Activated T-cell treated with anti-CD3 and anti-CD28 coated beads, Interleukin-2, amount 50 U/mL, for 4 hours (primary cell): ENCODE measurements around the gene WDR5. TPM values are rescaled to one million over a fixed set of nuclear protein-coding genes. Genes with fewer than 3 reads are reported as not detected.
A peak's percentile ranks its signal among the peaks of the same experiment; 100 is the strongest.

ENCODE experiments used
- ATAC-seq, 2 donors: fragments of 200-7000 bp; cut with Tn5 transposase; one replicate each; pipeline ENCODE4 v1.10.0; 2021
- DNase-seq: peaks from one replicate; pipeline ENCODE4 v3.0.0-alpha.2; 2020
- H3K27me3 Mint-ChIP-seq: one replicate; pipeline ENCODE4 v1.8.0; 2021; ENCODE audit warnings: low read depth, mixed read lengths
- H3K36me3 Mint-ChIP-seq: one replicate; pipeline ENCODE4 v1.8.0; 2022; ENCODE audit warnings: mixed read lengths; ENCODE audit not compliant: insufficient read depth
- H3K4me1 Mint-ChIP-seq: one replicate; pipeline ENCODE4 v1.8.0; 2021; ENCODE audit warnings: low read depth, mixed read lengths
- H3K4me3 Mint-ChIP-seq: one replicate; pipeline ENCODE4 v1.8.0; 2021; ENCODE audit warnings: mild to moderate bottlenecking, moderate library complexity, mixed read lengths
- H3K9me3 Mint-ChIP-seq: one replicate; pipeline ENCODE4 v1.8.0; 2021; ENCODE audit warnings: mixed read lengths
- total RNA-seq, 3 donors: library from RNA; stranded (reverse); gene quantifications; one replicate each; pipeline ENCODE4 v1.2.1, GENCODE V29; 2021

Gene WDR5
- total RNA-seq, 3 donors from 2014 or later = 67.7 to 84.6 (median 71.1) TPM

DNA sequence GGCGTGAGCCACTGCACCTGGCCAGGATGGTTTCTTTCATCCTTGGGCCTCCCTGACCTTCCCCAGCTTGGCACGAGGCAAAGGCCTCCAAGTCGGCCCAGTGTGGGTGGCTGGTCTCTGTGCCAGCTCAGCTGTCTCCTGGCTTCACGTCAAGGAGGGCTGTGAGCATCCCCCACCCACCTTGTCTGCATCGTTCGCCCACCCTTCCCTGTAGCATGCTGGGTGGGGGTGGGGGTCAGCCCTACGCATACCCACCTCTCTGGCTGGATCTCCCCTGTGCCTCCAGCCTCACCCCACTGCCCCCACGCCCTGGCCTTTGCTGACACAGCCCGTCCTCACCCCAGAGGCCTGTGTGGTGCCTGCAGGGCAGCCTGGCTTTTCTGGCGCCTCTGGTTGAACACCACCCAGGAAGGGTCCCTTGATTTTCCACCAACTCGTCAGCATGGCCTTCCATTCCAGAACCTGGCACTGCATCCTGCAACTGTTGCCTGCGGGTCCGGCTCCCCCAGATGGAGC, 8.8 kb upstream of the WDR5 start:
- Mint-ChIP-seq H3K9me3 (no peaks in the 10 kb centered on the region), H3K4me1 (no peaks in the 10 kb centered on the region)
- ATAC-seq = no peak

DNA sequence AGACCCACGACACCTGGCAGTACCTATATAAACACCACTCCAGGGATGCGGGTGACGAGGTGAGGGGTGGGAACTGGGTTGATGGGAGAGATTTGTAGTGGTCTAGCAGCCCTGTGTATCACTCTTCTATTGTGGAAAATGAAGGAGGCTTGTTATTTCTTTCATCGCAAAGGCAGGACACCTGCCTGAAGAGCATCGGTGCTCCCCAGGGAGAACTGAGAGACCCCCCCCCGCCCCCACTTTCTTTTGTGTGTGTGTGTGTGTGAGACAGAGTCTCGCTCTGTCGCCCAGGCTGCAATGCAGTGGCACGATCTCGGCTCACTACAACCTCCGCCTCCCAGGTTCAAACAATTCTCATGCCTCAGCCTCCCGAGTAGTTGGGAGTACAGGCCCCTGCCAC, 8.3 kb upstream of the WDR5 start:
- H3K4me3 Mint-ChIP-seq = no peak overlapping the region
- no peak for ATAC-seq
- H3K36me3 Mint-ChIP-seq = no peaks in the 10 kb centered on the region
- no peak for DNase-seq
- no peaks in the 10 kb centered on the region for H3K9me3 Mint-ChIP-seq
- H3K4me1 Mint-ChIP-seq = peaks cover under 1% of the 10 kb centered on the region
- peaks cover 1% of the 10 kb centered on the region for H3K27me3 Mint-ChIP-seq

More for the DNA sequence above, 8.8 kb upstream of the WDR5 start:
- peaks cover 1% of the 10 kb centered on the region for H3K27me3 Mint-ChIP-seq
- no peak overlapping the region for H3K4me3 Mint-ChIP-seq
- H3K36me3 Mint-ChIP-seq = no peaks in the 10 kb centered on the region
- no peak for DNase-seq

DNA sequence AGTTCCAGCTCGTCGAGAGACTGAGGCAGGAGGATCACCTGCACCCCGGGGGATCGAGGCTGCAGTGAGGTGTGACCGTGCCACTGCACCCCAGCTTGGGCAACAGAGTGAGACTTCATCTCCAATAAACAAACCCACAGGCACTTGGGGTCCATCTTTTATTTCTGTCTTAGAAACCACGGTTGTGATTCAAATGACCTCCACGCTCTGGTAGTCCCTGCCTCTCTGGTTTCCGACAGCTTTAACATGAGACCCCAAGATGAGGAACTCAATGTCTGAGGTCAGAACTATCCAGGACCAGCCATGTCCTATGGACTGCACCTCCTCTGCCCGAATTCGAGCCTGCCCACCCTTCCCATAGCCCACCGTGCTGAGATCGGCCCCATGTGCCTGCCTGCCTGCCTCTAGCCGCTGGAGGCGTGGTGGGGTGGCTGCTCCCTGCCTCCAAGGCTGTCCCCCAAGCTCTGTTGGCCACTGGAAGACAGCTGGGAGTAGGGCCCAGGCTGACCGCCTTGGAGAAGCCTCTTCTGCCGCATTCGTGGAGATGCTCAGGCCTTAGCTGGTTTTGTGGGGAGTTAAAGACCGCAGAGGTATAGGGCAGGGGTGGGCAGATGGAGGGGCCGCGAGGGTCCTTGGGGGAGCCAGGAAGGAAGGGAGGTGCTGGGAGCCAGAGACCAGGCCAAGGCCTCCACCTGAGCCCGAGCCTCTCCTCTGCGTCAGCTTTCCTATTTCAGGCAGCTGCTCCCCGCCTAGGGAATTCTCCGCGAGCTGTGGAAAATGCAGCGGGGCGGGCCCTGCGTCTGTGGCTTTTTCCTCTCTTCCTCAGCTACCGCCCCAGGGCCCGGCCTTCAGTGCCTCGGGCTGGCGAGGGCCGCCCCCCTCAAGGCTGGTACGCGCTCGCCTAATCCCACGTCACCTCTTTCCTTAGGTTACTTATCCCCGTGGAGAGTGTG, 6.9 kb upstream of the WDR5 start:
- no peaks in the 10 kb centered on the region for H3K27me3 Mint-ChIP-seq
- H3K4me3 Mint-ChIP-seq = no peak overlapping the region
- H3K36me3 Mint-ChIP-seq = no peaks in the 10 kb centered on the region
- ATAC-seq = no peak
- H3K4me1 Mint-ChIP-seq = peaks cover 2% of the 10 kb centered on the region
- DNase-seq = no peak
- no peaks in the 10 kb centered on the region for H3K9me3 Mint-ChIP-seq

DNA sequence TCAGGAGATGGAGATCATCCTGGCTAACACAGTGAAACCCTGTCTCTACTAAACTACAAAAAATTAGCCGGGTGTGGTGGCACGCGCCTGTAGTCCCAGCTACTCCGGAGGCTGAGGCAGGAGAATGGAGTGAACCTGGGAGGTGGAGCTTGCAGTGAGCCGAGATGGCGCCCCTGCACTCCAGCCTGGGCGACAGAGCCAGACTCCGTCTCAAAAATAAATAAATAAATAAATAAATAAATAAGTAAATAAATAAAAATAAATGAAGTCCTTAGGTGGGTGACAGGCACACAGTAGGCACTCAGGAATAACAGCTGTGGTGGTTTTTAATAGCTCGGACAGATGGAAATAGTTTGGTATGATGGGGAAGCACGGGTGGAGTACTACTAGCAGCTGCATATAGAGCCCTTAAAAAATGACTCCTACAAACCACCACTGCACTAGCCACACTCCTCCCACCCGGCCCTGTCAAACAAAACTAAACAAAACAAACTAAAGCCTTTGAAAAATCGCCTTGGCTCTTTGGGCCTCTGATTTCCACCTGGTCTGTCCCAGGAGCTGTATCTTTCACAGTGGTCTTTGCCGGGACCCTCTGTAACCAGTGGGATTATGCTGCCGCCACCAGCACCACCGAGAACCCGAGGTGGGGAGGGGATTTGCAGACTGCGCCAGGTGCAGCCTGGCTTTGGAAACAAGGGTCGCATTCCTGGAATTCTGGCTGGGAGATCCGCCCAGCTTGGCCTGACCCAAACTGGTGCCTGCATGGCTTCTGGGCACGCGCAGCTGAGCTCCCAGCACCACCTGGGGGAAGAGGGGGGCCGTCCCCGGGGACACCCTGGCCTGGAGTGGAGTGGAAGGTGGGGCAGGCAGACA, 5.1 kb upstream of the WDR5 start:
- Mint-ChIP-seq H3K27me3 (no peaks in the 10 kb centered on the region), H3K9me3 (no peaks in the 10 kb centered on the region), H3K4me1 (peaks cover 11% of the 10 kb centered on the region), H3K36me3 (no peaks in the 10 kb centered on the region), H3K4me3 (no peak overlapping the region)
- DNase-seq (no peak), ATAC-seq (no peak)

DNA sequence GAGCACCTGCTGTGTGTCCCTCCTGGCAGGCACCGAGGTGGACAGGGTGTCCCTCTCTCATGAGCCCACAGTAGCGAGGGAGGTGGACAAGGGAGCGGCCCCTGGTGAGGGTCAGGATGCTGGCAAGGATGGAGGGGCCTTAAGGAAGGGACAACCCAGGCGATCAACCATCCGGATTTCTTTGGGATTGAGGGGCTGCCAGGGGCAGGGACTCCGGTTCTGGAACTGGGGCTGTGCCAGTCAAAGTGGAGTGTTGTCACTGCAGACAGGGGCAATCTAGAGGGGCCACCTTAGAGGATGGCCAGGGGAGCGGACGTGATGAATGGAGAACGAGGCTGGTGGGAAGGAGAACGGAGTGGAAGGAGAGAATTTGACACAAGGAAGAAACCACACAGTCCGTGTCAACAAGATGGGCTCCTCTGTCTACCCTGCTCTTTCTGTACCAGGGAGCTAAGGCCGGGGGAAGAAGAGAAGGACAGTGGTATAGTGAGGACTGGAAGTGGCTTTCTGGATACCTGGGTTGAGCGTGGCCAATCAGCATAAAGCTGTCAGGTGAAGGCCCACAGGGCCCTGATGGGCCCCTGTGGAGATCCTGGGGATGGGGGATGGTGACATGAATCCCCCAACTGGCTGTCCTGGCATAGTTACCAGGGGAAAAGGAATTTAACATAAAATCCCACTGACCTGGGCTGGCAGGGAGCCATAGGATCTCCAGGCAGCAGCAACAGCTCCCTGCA, 4.2 kb upstream of the WDR5 start:
- ATAC-seq = no peak
- H3K4me3 Mint-ChIP-seq = no peak overlapping the region
- H3K9me3 Mint-ChIP-seq = no peaks in the 10 kb centered on the region

DNA sequence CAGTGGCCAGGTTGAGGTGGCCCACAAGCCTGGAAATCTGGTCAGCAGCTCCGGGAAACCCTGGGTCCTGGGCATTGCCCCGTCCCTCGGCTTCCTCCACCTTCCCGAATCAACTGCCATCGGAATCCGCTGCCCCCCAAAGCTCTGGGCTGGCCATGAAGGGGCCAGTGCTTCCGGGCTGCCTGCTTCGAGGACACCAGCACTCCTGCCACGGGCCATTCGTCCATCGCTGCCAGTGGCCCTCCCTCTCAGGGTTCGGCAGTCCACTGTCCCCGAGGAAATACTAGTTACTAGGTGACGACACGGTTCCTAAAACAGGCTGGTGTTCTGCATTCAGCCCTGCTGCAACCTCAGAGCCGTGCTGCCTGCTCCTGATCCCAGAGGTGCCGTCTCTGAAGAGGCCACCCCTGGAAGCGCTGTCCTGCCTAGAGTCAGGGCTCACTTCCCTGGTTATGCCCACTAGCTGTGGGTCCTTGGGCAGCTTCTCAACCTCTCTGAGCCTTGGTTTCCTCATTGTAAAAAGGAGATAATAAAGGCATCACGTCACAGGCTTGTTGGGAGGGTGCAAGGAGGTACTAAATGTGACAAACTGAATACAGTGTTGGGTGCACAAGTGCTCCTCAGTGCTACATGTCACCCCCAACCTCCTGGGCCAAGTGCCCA, 3.5 kb upstream of the WDR5 start:
- H3K4me3 Mint-ChIP-seq = no peak overlapping the region
- H3K27me3 Mint-ChIP-seq = no peaks in the 10 kb centered on the region
- ATAC-seq (no peak), DNase-seq (no peak)
- no peaks in the 10 kb centered on the region for H3K36me3 Mint-ChIP-seq
- H3K9me3 Mint-ChIP-seq = no peaks in the 10 kb centered on the region
- peaks cover 17% of the 10 kb centered on the region for H3K4me1 Mint-ChIP-seq

More for the DNA sequence above, 4.2 kb upstream of the WDR5 start:
- Mint-ChIP-seq H3K27me3 (no peaks in the 10 kb centered on the region), H3K36me3 (no peaks in the 10 kb centered on the region), H3K4me1 (peaks cover 12% of the 10 kb centered on the region)
- DNase-seq = no peak

DNA sequence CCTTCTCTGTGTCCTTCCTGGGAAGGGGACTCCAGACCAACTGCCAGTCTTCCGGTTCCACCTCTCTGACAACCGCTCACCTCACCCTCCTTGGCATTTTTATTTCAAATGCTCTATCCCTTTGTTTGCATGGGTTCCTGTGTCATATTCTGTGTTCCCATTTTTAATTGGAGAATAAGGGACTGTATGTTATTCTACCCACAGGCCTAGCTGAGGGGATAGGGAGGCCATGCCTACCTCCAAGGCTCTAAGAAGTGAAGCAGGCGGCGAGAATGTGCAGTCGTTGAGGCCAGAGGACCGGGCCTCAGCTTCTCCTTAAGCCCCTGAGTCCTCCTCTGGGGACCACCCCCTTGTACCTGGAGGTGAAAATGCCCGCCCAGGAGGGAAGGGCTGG, 936 bp upstream of the WDR5 start:
- Mint-ChIP-seq H3K4me1 (peaks cover 35% of the 10 kb centered on the region), H3K27me3 (no peaks in the 10 kb centered on the region), H3K4me3 (peak overlapping the region; percentile 91), H3K36me3 (peaks cover 15% of the 10 kb centered on the region), H3K9me3 (no peaks in the 10 kb centered on the region)
- ATAC-seq (no peak), DNase-seq (no peak)

DNA sequence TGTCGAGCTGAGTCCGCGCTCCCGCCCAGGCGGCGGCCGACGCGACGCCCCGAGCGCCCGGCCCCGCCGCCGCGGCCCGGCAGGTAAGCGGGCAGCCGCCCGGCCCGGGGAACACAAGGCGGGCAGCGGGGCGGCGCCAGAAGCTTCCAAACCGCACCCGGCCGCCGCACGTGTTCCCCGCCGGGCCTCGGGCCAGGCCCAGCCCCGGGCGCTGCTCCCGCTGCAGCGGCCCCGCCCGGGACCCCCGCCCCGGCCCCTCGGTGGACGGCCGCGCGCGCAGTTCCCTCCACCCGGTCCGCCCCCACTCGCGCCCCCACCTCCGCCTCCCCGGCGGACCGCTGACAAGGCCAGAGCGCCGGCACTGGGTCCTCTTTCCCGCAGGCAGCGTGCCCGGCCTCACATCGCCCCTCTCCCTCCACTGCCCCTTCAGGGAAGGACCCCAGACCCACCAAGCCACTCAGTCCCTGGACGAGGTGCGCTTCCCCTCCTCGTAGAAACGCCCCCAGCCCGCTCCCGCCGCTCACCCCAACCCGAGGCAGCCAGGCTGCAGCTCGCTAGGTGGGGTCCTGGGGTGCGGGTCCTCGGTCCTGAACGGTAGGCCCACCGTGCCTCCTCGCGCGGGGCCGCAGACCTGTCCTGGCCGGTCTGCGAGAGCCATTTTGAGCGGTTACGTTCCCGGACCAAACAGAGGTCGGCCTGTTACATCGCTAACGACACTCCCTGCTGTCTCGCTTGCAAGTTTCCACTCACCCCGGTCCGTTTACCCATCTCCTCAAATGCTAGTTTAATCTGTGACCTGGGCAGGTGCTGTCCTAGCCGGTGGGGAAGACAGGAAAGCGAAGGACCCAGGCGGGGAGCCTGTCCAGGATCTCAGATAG, 475 bp downstream of the WDR5 start:
- peak; percentile 14 to 15 for ATAC-seq
- H3K36me3 Mint-ChIP-seq = peaks cover 24% of the 10 kb centered on the region
- H3K4me3 Mint-ChIP-seq = peak overlapping the region; percentile 95

DNA sequence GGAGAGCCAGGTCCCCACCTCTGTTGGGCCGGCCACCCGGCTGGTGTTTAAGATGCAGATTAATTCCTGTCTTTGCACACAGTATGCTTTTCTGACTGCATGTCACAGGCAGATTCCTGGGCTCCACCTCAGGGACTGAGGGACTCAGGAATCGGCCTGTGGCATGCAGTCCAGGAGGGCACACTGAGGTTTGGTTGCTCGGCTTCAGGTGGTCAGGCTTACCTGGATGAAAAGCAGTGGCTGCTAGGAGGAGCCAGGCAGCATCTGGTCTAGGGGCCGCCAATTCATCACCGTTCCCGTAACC, 1.1 kb downstream of the WDR5 start:
- H3K27me3 Mint-ChIP-seq = no peaks in the 10 kb centered on the region
- H3K4me3 Mint-ChIP-seq = peak overlapping the region; percentile 95
- DNase-seq (no peak), ATAC-seq (no peak)
- peaks cover 38% of the 10 kb centered on the region for H3K4me1 Mint-ChIP-seq
- peaks cover 30% of the 10 kb centered on the region for H3K36me3 Mint-ChIP-seq
- H3K9me3 Mint-ChIP-seq = no peaks in the 10 kb centered on the region

More for the DNA sequence above, 475 bp downstream of the WDR5 start:
- no peaks in the 10 kb centered on the region for H3K9me3 Mint-ChIP-seq
- H3K27me3 Mint-ChIP-seq = no peaks in the 10 kb centered on the region
- DNase-seq = no peak
- H3K4me1 Mint-ChIP-seq = peaks cover 38% of the 10 kb centered on the region

DNA sequence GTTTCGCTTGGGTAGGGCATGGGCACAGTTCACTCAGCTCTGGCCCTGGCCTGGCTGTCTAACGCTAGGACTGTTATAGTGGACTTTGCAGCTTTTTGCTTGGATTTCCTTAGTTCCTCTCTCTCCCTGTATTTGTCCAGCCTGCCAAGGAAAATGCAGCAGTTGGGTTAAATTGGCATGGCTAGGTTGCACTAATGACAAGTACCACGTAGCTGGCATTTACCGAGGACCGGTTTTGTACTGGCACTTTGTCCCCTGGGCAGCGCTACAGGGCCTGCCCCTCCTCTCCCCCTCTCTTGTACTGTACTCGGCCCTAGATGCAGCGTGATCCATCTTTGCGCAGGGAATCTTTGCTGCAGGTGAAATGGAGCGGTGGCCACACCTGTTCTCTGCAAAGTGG, 2.4 kb downstream of the WDR5 start:
- Mint-ChIP-seq H3K4me1 (peaks cover 35% of the 10 kb centered on the region), H3K27me3 (no peaks in the 10 kb centered on the region), H3K9me3 (no peaks in the 10 kb centered on the region), H3K36me3 (peaks cover 39% of the 10 kb centered on the region), H3K4me3 (peak overlapping the region; percentile 95)
- DNase-seq (no peak), ATAC-seq (no peak)

DNA sequence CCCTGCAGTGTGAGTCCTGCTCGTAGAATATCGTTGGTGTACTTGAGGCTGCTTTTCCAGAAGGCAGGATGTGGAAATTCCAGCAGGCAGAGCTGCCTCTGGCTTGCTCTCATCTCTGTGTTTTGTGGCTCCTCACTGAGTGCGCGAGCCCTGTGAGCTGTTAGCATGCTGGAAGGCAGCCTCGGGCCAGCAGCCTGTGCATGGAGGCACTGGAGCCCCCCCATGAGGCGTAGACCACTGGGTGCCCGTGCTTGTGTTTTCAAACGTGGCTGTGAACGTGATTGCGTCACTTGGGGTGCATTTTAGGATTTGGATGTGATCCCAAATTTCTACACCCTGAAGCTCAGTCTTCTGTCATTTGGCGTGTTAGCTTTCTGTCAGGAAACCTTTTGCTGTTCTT, 3.2 kb downstream of the WDR5 start:
- no peaks in the 10 kb centered on the region for H3K27me3 Mint-ChIP-seq
- no peak for ATAC-seq
- H3K4me1 Mint-ChIP-seq = peaks cover 35% of the 10 kb centered on the region
- no peak for DNase-seq
- no peak overlapping the region for H3K4me3 Mint-ChIP-seq
- no peaks in the 10 kb centered on the region for H3K9me3 Mint-ChIP-seq
- H3K36me3 Mint-ChIP-seq = peaks cover 39% of the 10 kb centered on the region

DNA sequence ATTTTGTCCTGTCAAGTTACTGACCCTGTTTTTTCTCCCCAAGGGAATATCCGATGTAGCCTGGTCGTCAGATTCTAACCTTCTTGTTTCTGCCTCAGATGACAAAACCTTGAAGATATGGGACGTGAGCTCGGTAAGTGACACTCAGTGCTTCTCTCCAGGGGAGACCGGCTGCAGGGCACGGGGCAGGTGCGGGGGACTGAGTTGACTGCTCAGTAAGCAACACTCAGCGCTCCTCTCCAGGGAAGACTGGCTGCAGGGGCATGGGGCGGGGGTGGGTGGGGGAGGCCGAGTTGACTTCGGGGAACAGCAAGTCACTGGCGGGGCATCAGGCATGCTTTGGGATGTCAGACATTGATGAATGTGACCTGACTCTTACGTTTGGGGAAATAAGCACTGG, 6.0 kb downstream of the WDR5 start:
- Mint-ChIP-seq H3K36me3 (peaks cover 53% of the 10 kb centered on the region), H3K4me3 (no peak overlapping the region), H3K27me3 (no peaks in the 10 kb centered on the region), H3K9me3 (no peaks in the 10 kb centered on the region), H3K4me1 (peaks cover 25% of the 10 kb centered on the region)
- ATAC-seq (no peak), DNase-seq (no peak)

DNA sequence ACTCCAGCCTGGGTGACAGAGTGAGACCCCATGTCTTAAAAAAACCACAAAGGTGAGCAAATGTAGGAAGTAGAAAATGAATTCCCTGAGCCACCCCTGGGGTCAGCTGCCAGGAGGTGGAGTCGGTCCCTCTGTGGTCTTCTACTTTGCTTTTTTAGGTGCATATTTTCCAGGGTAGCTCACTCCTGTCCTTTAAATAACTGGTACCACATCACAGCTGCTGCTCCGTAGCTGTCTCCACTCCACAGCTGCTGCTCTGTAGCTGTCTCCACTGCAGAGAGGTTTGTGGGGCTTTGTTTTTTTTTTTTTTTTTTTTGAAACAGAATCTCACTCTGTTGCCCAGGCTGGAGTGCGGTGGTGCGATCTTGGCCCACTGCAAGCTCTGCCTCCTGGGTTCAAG, 8.9 kb downstream of the WDR5 start:
- Mint-ChIP-seq H3K27me3 (no peaks in the 10 kb centered on the region), H3K4me3 (no peak overlapping the region), H3K4me1 (peaks cover 2% of the 10 kb centered on the region), H3K9me3 (no peaks in the 10 kb centered on the region), H3K36me3 (peaks cover 56% of the 10 kb centered on the region)
- no peak for ATAC-seq
- no peak for DNase-seq
